Muscle layer of colon (tissue), 2 donors: Measurements from ENCODE around the gene COL15A1.

Experiments
- H3K27ac ChIP-seq: one replicate; pipeline ENCODE4 v1.7.0; 2013; ENCODE audit warnings: low read depth, mild to moderate bottlenecking, low read length, moderate library complexity
- H3K27me3 ChIP-seq, 2 donors: one replicate each; pipeline ENCODE4 v1.7.0; 2013; ENCODE audit warnings: low read length in 2 of 2, mild to moderate bottlenecking in 2 of 2; ENCODE audit not compliant: insufficient read depth in 2 of 2, control insufficient read depth in 1 of 2
- H3K36me3 ChIP-seq: one replicate; pipeline ENCODE4 v1.7.0; 2013; ENCODE audit warnings: mild to moderate bottlenecking, low read length; ENCODE audit not compliant: insufficient read depth
- H3K4me1 ChIP-seq: one replicate; pipeline ENCODE4 v1.7.0; 2013; ENCODE audit warnings: mild to moderate bottlenecking, low read length; ENCODE audit not compliant: insufficient read depth
- H3K4me3 ChIP-seq, 2 donors: one replicate each; pipeline ENCODE4 v1.7.0; 2013; ENCODE audit warnings: low read length in 2 of 2, low read depth in 1 of 2, mild to moderate bottlenecking in 1 of 2, moderate library complexity in 1 of 2
- H3K9ac ChIP-seq: one replicate; pipeline ENCODE4 v1.7.0; 2013; ENCODE audit warnings: low read length
- H3K9me3 ChIP-seq: one replicate; pipeline ENCODE4 v1.7.0; 2013; ENCODE audit warnings: mild to moderate bottlenecking, low read length
- donor health status: abdominal sarcoma.
- donor health status: Adenocarcinoma of cecum.

COL15A1 gene

DNA sequence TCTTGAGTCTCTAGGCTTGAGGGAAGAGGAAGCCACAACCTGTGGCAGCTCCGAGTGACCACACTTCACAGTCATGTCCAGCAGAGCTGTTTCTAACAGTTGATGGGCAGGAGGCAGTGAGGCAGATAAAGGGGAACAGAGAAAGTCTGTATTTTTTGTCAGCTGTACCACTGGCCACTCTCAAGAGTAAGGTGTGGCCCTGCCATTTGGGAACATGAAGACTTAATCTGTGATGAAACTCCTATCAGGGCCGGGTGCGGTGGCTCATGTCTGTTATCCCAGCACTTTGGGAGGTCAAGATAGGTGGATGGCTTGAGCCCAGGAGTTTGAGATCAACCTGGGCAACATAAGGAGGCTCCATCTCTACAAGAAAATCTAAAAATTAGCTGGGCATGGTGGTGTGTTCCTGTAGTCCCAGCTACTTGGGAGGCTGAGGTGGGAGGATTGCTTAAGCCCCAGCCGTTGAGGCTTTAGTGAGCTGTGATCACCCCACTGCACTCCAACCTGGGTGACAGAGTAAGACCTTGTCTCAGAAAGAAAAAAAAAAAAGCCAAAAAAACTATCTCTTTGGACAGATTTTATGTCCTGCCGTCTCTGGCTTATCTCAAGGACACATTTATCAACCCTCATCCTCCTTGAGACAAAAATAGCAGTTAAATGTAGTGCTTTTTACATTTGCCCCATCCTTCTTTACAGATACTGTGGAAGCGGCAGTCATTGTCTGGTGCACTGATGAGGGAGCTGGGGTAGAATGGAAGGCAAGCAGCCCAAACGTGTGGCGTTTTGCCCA is 11.9 kb upstream of the COL15A1 start:
- no peak overlapping the region for H3K9ac ChIP-seq
- no peaks in the 10 kb centered on the region for H3K4me1 ChIP-seq
- H3K36me3 ChIP-seq, result no peaks in the 10 kb centered on the region
- H3K27me3 ChIP-seq, result no peaks in the 10 kb centered on the region
- no peak overlapping the region for H3K4me3 ChIP-seq
- H3K27ac ChIP-seq, result no peak overlapping the region
- H3K9me3 ChIP-seq, result no peaks in the 10 kb centered on the region

- H3K27ac ChIP-seq, result no peak overlapping the region
- no peaks in the 10 kb centered on the region for H3K9me3 ChIP-seq
- H3K4me3 ChIP-seq, result no peak overlapping the region
- H3K36me3 ChIP-seq, result no peaks in the 10 kb centered on the region
- no peak overlapping the region for H3K9ac ChIP-seq
- H3K4me1 ChIP-seq, result no peaks in the 10 kb centered on the region
- no peaks in the 10 kb centered on the region for H3K27me3 ChIP-seq
Measured at GRCh38 chr9:98933185-98933584, 10.5 kb upstream of the COL15A1 start.

DNA sequence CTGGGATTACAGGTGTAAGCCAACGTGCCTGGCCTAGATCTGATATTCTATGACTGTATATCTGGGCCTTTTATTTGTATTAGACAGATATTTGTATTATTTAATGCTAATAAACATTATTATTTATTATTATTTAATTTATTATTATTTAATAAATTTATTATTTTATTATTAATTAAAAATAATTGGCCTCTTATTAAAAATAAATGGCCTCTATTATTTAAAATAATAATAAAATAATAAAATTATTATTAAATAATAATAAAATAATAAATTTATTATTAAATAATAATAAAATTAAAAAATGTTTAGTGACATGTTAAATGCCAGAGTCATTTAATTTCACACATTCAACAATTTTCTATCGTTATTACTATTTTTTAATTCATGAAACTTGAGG is 9.8 kb upstream of the COL15A1 start:
- Histone ChIP-seq H3K27ac (no peak overlapping the region), H3K27me3 (no peaks in the 10 kb centered on the region), H3K4me3 (no peak overlapping the region), H3K9ac (no peak overlapping the region), H3K36me3 (no peaks in the 10 kb centered on the region), H3K9me3 (no peaks in the 10 kb centered on the region), H3K4me1 (no peaks in the 10 kb centered on the region)

DNA sequence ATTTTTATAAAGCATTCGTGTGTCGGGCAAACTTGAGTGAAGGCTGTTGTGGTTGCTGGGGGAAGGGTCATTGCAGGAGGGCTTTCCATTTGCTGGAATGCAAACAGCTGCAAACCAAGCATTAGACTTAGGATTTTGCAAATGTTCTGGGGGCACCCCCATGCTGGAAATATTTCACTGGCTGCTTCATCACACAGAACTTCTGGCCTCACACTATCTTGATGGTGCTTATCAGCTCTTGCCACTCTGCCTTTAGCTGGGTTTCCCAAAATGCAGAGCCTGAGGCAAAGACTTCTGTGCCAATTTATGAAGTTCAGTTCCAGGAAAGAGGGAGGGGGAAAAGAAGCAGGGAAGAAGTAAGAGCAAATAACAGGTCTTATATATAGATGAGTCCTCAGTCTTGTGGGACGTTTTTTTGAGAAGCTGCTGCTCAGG is 8.6 kb upstream of the COL15A1 start:
- no peak overlapping the region for H3K9ac ChIP-seq
- no peaks in the 10 kb centered on the region for H3K4me1 ChIP-seq
- H3K36me3 ChIP-seq, result no peaks in the 10 kb centered on the region
- H3K4me3 ChIP-seq, result no peak overlapping the region
- no peaks in the 10 kb centered on the region for H3K9me3 ChIP-seq
- H3K27me3 ChIP-seq, result no peaks in the 10 kb centered on the region
- H3K27ac ChIP-seq, result no peak overlapping the region

DNA sequence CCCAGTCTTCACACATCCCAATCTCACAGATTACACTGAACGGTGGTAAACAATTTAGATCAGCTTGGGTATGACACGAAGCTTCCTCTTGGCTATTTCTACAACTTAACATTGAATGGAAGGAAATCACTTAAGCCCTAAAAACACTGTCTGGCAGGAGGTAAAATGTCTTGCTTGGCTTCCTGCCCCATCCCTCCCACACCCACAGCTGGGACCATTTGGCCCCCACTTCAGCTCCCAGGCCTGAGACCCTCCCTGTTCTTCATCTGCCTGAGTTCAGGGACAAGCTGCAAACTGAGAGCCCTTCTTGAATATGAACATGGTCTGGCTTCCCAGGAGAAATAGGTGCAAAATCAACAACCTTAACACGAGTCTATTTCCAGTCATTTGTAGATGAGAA is 3.4 kb upstream of the COL15A1 start:
- Histone ChIP-seq H3K9me3 (no peaks in the 10 kb centered on the region), H3K4me1 (peaks cover 23% of the 10 kb centered on the region)

DNA sequence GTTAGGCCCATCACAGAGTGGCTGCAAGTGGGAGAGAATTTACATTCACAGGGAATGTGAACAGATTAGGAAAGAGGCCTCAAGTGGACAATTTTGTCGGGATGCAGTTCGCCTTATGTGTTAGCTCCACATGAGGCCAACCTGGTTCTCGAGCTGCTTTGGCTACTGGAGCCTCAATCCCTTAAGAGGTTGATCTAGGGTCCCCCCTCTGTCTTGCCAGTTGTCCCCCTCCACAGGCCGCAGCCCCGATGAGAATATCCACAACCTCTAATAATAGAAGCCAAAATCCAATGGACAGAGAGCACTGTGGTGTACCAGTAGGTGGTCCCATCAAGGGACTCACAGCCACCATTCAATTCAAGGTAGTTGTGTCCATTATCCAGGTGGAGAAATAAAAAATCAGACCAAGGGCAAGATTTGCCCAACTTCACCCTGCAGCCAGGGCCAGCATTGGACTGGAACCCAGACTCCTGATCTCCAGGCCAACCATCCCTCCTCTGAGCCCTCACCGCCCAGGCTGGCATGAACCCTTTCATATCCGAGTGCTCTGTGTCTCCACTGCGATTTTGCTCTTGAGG is 1.7 kb upstream of the COL15A1 start:
- Histone ChIP-seq H3K9me3 (no peaks in the 10 kb centered on the region), H3K27ac (peak overlapping the region; percentile 96), H3K4me3 (no peak overlapping the region), H3K4me1 (peaks cover 35% of the 10 kb centered on the region), H3K36me3 (no peaks in the 10 kb centered on the region), H3K9ac (no peak overlapping the region), H3K27me3 (no peaks in the 10 kb centered on the region)

More for the DNA sequence above, 3.4 kb upstream of the COL15A1 start:
- no peak overlapping the region for H3K27ac ChIP-seq
- no peaks in the 10 kb centered on the region for H3K36me3 ChIP-seq
- H3K27me3 ChIP-seq, result no peaks in the 10 kb centered on the region
- H3K4me3 ChIP-seq, result no peak overlapping the region
- H3K9ac ChIP-seq, result no peak overlapping the region

DNA sequence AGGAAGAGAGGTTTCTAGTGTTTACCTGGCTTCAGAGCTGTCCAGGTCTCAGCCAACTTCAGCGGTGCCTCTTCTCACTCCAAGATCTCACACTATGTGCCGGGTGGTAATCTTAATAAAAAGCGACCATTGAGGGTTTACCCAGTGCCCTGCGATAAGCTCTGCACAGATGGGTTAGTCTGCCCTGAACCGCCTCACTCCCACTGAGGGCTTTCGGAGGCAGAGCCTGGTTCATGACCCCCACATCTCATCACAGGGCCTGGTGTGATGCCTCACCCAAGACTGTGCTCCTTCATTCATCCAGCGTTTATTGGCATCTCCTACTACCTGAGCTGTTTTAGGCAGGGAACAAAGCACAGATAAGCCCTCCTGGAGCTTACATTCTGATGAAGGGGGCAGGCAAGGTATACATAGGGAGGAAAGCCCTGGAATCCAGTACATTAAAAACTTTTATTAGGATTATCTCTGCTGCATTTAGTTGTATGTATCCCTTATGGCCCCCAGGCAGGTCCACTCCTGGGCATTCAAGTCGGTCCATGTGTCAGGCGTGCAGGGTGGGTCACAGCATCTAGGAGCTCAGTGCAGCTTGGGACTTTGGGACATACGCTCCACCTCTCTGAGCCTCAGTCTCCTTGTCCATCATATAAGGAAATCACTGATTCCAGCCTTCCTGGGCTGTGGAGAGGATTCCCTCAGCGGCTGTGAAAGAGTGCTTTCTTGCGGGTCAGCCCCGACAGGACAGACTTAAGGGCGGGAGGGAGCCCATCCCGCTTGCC is 613 bp upstream of the COL15A1 start:
- Histone ChIP-seq H3K27ac (peak overlapping the region; percentile 96), H3K4me1 (peaks cover 35% of the 10 kb centered on the region), H3K27me3 (no peaks in the 10 kb centered on the region), H3K9me3 (no peaks in the 10 kb centered on the region), H3K4me3 (peak overlapping the region; percentile 80 to 81), H3K9ac (peak overlapping the region; percentile 51), H3K36me3 (no peaks in the 10 kb centered on the region)

GRCh38 chr9:98944057-98944733 is 488 bp downstream of the COL15A1 start:
- Histone ChIP-seq H3K27ac (peak overlapping the region; percentile 96), H3K9me3 (no peaks in the 10 kb centered on the region), H3K27me3 (no peaks in the 10 kb centered on the region), H3K4me3 (peak overlapping the region; percentile 80 to 81), H3K36me3 (no peaks in the 10 kb centered on the region), H3K4me1 (peaks cover 35% of the 10 kb centered on the region), H3K9ac (peak overlapping the region; percentile 40)

DNA sequence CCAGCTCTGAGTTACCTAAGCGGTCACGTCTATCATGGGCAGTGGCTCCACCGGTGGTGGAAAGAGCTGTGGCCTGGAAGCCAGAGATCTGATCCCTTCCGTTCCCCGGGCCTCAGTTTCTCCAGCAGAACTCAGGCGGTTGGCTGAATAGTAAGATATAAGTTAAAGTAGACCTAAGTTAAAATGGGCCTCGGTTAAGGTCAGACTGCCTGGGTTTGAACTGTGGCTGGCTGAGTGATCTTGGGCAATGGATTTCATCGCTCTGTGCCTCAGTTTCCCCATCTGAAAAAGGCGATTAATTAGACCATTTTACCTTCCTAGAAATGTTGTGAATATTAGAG is 997 bp downstream of the COL15A1 start:
- no peaks in the 10 kb centered on the region for H3K9me3 ChIP-seq
- peak overlapping the region; percentile 40 for H3K9ac ChIP-seq
- H3K36me3 ChIP-seq, result no peaks in the 10 kb centered on the region
- H3K4me3 ChIP-seq, result peak overlapping the region; percentile 80 to 81
- H3K27ac ChIP-seq, result peak overlapping the region; percentile 96
- no peaks in the 10 kb centered on the region for H3K27me3 ChIP-seq
- peaks cover 35% of the 10 kb centered on the region for H3K4me1 ChIP-seq

DNA sequence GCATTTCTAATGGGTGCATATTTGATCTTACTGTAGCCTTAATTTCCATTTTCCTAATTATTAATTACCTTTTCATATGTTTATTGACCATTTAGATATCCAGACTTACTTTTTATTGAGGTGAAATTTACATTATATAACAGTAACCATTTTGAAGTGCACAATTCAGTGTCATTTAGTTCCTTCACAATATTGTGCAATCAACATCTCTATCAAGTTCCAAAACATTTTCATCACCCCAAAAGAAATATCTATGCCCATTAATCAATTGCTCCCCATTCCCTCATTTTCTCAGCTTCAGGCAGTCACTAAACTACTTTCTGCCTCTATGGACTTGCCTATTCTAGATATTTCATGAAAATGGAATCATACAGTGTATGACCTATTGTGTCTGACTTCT is 5.9 kb downstream of the COL15A1 start:
- Histone ChIP-seq H3K27ac (no peak overlapping the region), H3K36me3 (no peaks in the 10 kb centered on the region), H3K4me3 (no peak overlapping the region), H3K27me3 (no peaks in the 10 kb centered on the region), H3K9ac (no peak overlapping the region), H3K4me1 (peaks cover 28% of the 10 kb centered on the region), H3K9me3 (no peaks in the 10 kb centered on the region)

DNA sequence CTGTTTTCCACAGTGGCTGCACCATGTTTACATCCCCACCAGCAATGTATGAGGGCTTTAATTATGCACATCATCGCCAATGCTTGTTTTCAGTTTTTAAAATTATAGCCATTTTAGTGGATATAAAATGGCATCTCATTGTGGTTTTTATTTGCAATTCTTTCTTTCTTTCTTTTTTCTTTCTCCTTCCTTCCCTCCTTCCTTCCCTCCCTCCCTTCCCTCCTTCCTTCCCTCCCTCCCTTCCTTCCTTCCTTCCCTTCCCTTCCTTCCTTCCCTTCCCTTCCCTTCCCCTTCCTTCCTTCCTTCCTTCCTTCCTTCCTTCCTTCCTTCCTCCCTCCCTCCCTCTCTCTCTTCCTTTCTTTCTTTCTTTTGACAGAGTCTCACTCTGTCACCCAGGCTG is 6.6 kb downstream of the COL15A1 start:
- no peak overlapping the region for H3K9ac ChIP-seq
- H3K9me3 ChIP-seq, result no peaks in the 10 kb centered on the region
- H3K36me3 ChIP-seq, result no peaks in the 10 kb centered on the region
- no peak overlapping the region for H3K4me3 ChIP-seq
- H3K27ac ChIP-seq, result no peak overlapping the region
- H3K27me3 ChIP-seq, result no peaks in the 10 kb centered on the region
- H3K4me1 ChIP-seq, result peaks cover 21% of the 10 kb centered on the region
